HG03095 (cell line): ENCODE measurements around the gene MAB21L4.
"Not testable (repeated sequence)": the region's sequence is repeated elsewhere in the genome, so short reads cannot be mapped to it uniquely, and the experiment has no call there.

Source experiments
- ATAC-seq: cut with Tn5 transposase; IDR thresholded peaks from one replicate; pipeline ENCODE4 v1.9.1; 2021; ENCODE audit warnings: moderate library complexity; ENCODE audit not compliant: unreplicated experiment

Gene MAB21L4

GRCh38 chr2:240868286-240869108 is 27.5 kb downstream of the MAB21L4 start, which contains the start of gene AGXT:
AGXT (plus strand) TSS chr2:240868824; CDS start chr2:240868866, 42 bp downstream.
- ATAC-seq, result no peak

GRCh38 chr2:240865391-240865790 is 30.6 kb downstream of the MAB21L4 start:
- ATAC-seq, result no peak

- no peak for ATAC-seq
Observed at GRCh38 chr2:240864475-240864874, 31.5 kb downstream of the MAB21L4 start.

- no peak for ATAC-seq
Observed at GRCh38 chr2:240861547-240861946, 34.4 kb downstream of the MAB21L4 start.

GRCh38 chr2:240858871-240859270 is 37.1 kb downstream of the MAB21L4 start:
- no peak for ATAC-seq

- no peak for ATAC-seq
Observed at GRCh38 chr2:240858321-240858720, 37.6 kb downstream of the MAB21L4 start.

- no peak for ATAC-seq
Observed at GRCh38 chr2:240857039-240858008, 38.6 kb downstream of the MAB21L4 start.

- no peak for ATAC-seq
Observed at GRCh38 chr2:240856151-240856980, 39.6 kb downstream of the MAB21L4 start.

GRCh38 chr2:240855670-240856069 is 40.3 kb downstream of the MAB21L4 start:
- ATAC-seq, result no peak

GRCh38 chr2:240852671-240853314 is 43.2 kb downstream of the MAB21L4 start:
- no peak for ATAC-seq

- no peak for ATAC-seq
Observed at GRCh38 chr2:240851078-240851991, 44.6 kb downstream of the MAB21L4 start.

GRCh38 chr2:240850756-240851077 is 45.2 kb downstream of the MAB21L4 start:
- no peak for ATAC-seq

- ATAC-seq, result no peak
Observed at GRCh38 chr2:240850026-240850425, 45.9 kb downstream of the MAB21L4 start.

GRCh38 chr2:240848900-240849680 is 46.9 kb downstream of the MAB21L4 start:
- ATAC-seq, result no peak

GRCh38 chr2:240847817-240848216 is 48.1 kb downstream of the MAB21L4 start:
- no peak for ATAC-seq

- ATAC-seq, result no peak
Observed at GRCh38 chr2:240846873-240847595, 48.9 kb downstream of the MAB21L4 start.

- ATAC-seq, result not testable (repeated sequence)
Observed at GRCh38 chr2:240846309-240846708, 49.6 kb downstream of the MAB21L4 start.
